ENCODE results near the gene SCGB1A1.
"Not testable (repeated sequence)": the region's sequence is repeated elsewhere in the genome, so short reads cannot be mapped to it uniquely, and the experiment has no call there.

SCGB1A1 gene

GRCh38 chr11:62418733-62419132, at the start of gene SCGB1A1:
TSS of gene SCGB1A1 (plus strand) at chr11:62419033. CDS start at chr11:62419096, 63 bp downstream.
- DNase-seq, result no peak

GRCh38 chr11:62370743-62371440, 47.9 kb upstream of the SCGB1A1 start:
- no peak for DNase-seq

- no peak for DNase-seq
Measured at GRCh38 chr11:62372871-62373270, 46.0 kb upstream of the SCGB1A1 start.

GRCh38 chr11:62373464-62374119, 45.2 kb upstream of the SCGB1A1 start:
- no peak for DNase-seq

- DNase-seq, result no peak
Measured at GRCh38 chr11:62374801-62375200, 44.0 kb upstream of the SCGB1A1 start.

- DNase-seq, result peak; percentile 38
Measured at GRCh38 chr11:62378459-62379063, 40.3 kb upstream of the SCGB1A1 start.

GRCh38 chr11:62379586-62379985, 39.2 kb upstream of the SCGB1A1 start:
- DNase-seq, result not testable (repeated sequence)

- peak; percentile 68 for DNase-seq
Measured at GRCh38 chr11:62380821-62381245, 38.0 kb upstream of the SCGB1A1 start.

- DNase-seq, result peak; percentile 8
Measured at GRCh38 chr11:62383822-62384221, 35.0 kb upstream of the SCGB1A1 start.

- not testable (repeated sequence) for DNase-seq
Measured at GRCh38 chr11:62386083-62386482, 32.8 kb upstream of the SCGB1A1 start.

- DNase-seq, result no peak
Measured at GRCh38 chr11:62387381-62387780, 31.5 kb upstream of the SCGB1A1 start.

- no peak for DNase-seq
Measured at GRCh38 chr11:62388999-62389398, 29.8 kb upstream of the SCGB1A1 start.

- no peak for DNase-seq
Measured at GRCh38 chr11:62390237-62390636, 28.6 kb upstream of the SCGB1A1 start.

- no peak for DNase-seq
Measured at GRCh38 chr11:62390722-62391121, 28.1 kb upstream of the SCGB1A1 start.

- DNase-seq, result no peak
Measured at GRCh38 chr11:62391642-62392425, 27.0 kb upstream of the SCGB1A1 start.

- DNase-seq, result no peak
Measured at GRCh38 chr11:62392506-62392905, 26.3 kb upstream of the SCGB1A1 start.

- DNase-seq, result no peak
Measured at GRCh38 chr11:62393061-62393611, 25.7 kb upstream of the SCGB1A1 start.

GRCh38 chr11:62393735-62394134, 25.1 kb upstream of the SCGB1A1 start:
- DNase-seq, result no peak

GRCh38 chr11:62394825-62395538, 23.9 kb upstream of the SCGB1A1 start:
- DNase-seq, result peak; percentile 82

GRCh38 chr11:62395885-62396551, 22.8 kb upstream of the SCGB1A1 start:
- no peak for DNase-seq

Data from fibroblast of skin of right biceps (primary cell).